ENCODE results near the gene NME7.

NME7 gene

GRCh38 chr1:169327875-169328274 is 39.7 kb downstream of the NME7 start:
- Histone ChIP-seq H3K27ac (no peak overlapping the region), H3K4me1 (ENCODE audit: control insufficient read depth in 1 of 2, insufficient read depth in 1 of 2, low read depth in 1 of 2, low read length in 1 of 2) (peaks cover 0 to 4% of the 10 kb centered on the region in 2 experiments), H3K4me3 (ENCODE audit: low read depth in 1 of 2, low read length in 1 of 2) (no peak overlapping the region), H3K9me3 (no peaks in the 10 kb centered on the region), H3K36me3 (no peaks in the 10 kb centered on the region), H3K27me3 (no peaks in the 10 kb centered on the region)
- TF ChIP-seq, protein P1, sequence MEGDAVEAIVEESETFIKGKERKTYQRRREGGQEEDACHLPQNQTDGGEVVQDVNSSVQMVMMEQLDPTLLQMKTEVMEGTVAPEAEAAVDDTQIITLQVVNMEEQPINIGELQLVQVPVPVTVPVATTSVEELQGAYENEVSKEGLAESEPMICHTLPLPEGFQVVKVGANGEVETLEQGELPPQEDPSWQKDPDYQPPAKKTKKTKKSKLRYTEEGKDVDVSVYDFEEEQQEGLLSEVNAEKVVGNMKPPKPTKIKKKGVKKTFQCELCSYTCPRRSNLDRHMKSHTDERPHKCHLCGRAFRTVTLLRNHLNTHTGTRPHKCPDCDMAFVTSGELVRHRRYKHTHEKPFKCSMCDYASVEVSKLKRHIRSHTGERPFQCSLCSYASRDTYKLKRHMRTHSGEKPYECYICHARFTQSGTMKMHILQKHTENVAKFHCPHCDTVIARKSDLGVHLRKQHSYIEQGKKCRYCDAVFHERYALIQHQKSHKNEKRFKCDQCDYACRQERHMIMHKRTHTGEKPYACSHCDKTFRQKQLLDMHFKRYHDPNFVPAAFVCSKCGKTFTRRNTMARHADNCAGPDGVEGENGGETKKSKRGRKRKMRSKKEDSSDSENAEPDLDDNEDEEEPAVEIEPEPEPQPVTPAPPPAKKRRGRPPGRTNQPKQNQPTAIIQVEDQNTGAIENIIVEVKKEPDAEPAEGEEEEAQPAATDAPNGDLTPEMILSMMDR (IDR thresholded peaks at IDR 0.05): no peak

DNA sequence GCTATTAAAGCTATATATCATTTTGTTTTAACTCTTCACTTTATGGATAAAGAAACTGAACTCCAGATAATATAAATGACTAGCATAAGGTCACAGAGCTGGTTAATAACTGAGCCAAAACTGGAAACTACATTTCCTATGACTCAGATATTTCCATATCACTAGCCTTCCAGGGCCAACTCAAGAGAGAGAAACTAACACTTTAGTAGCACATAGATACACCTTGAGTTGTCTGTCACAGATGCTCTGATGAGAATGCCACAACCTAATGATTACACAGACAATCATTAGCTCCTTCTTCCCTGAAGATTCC is 40.7 kb downstream of the NME7 start:
- TF ChIP-seq, protein P1 (IDR thresholded peaks at IDR 0.05): no peak
- H3K4me3 ChIP-seq (ENCODE audit: low read depth in 1 of 2, low read length in 1 of 2): no peak overlapping the region
- H3K36me3 ChIP-seq: no peaks in the 10 kb centered on the region
- H3K27ac ChIP-seq: no peak overlapping the region
- peaks cover 0 to 4% of the 10 kb centered on the region in 2 experiments for H3K4me1 ChIP-seq (ENCODE audit: control insufficient read depth in 1 of 2, insufficient read depth in 1 of 2, low read depth in 1 of 2, low read length in 1 of 2)
- no peaks in the 10 kb centered on the region for H3K9me3 ChIP-seq
- no peaks in the 10 kb centered on the region for H3K27me3 ChIP-seq

- Histone ChIP-seq H3K27me3 (no peaks in the 10 kb centered on the region), H3K36me3 (no peaks in the 10 kb centered on the region), H3K9me3 (no peaks in the 10 kb centered on the region), H3K27ac (no peak overlapping the region), H3K4me3 (ENCODE audit: low read depth in 1 of 2, low read length in 1 of 2) (no peak overlapping the region), H3K4me1 (ENCODE audit: control insufficient read depth in 1 of 2, insufficient read depth in 1 of 2, low read depth in 1 of 2, low read length in 1 of 2) (peaks cover 0 to 4% of the 10 kb centered on the region in 2 experiments)
- TF ChIP-seq, protein P1 (IDR thresholded peaks at IDR 0.05): no peak
Observed at GRCh38 chr1:169326261-169326955, 41.2 kb downstream of the NME7 start.

GRCh38 chr1:169325117-169325516 is 42.5 kb downstream of the NME7 start:
- no peak overlapping the region for H3K4me3 ChIP-seq (ENCODE audit: low read depth in 1 of 2, low read length in 1 of 2)
- no peaks in the 10 kb centered on the region for H3K9me3 ChIP-seq
- H3K36me3 ChIP-seq: no peaks in the 10 kb centered on the region
- no peaks in the 10 kb centered on the region for H3K27me3 ChIP-seq
- TF ChIP-seq, protein P1 (IDR thresholded peaks at IDR 0.05): no peak
- H3K27ac ChIP-seq: no peak overlapping the region
- peaks cover 0 to 4% of the 10 kb centered on the region in 2 experiments for H3K4me1 ChIP-seq (ENCODE audit: control insufficient read depth in 1 of 2, insufficient read depth in 1 of 2, low read depth in 1 of 2, low read length in 1 of 2)

GRCh38 chr1:169322138-169322537 is 45.5 kb downstream of the NME7 start:
- Histone ChIP-seq H3K4me1 (ENCODE audit: control insufficient read depth in 1 of 2, insufficient read depth in 1 of 2, low read depth in 1 of 2, low read length in 1 of 2) (peaks cover 0 to 4% of the 10 kb centered on the region in 2 experiments), H3K27me3 (no peaks in the 10 kb centered on the region), H3K27ac (no peak overlapping the region), H3K9me3 (no peaks in the 10 kb centered on the region), H3K36me3 (no peaks in the 10 kb centered on the region), H3K4me3 (ENCODE audit: low read depth in 1 of 2, low read length in 1 of 2) (no peak overlapping the region)
- TF ChIP-seq, protein P1 (IDR thresholded peaks at IDR 0.05): no peak
